ENCODE data around the gene PRMT7.

PRMT7 gene

DNA sequence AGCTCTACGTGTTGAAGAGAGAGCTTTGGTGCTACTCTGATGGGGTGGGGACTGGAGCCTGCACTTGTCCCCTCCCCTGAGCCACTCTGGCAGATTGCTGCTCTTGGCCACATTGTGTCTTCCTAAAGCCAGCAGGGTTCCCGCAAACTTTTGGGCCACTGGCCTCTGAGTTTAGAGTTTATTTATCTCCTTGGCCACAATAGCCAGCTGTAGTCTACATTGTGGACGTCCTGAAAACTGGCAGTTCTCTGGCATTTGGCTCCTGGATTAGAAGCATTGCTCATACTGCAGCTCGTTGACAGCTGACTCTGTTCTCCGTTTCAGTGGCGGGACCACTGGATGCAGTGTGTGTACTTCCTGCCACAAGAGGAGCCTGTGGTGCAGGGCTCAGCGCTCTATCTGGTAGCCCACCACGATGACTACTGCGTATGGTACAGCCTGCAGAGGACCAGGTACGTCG lies 34.6 kb downstream of the PRMT7 start:
- no peak for TF ChIP-seq Cebpa-rat (IDR thresholded peaks at IDR 0.05)
- Histone ChIP-seq H3K27me3 (no peaks in the 10 kb centered on the region), H3K4me1 (peaks cover 29 to 63% (median 55%) of the 10 kb centered on the region in 10 experiments), H3K4me3 (no peak overlapping the region), H3K27ac (peak overlapping the region in 1 of 11 experiments; percentile 20; a peak in 1 of 22 replicates), H3K9ac (0 out of 22 replicates have a peak overlapping the region, but pooled peaks of 2 of the 11 experiments have one; percentile 2), H4K20me1 (peaks cover 0 to 29% (median 14%) of the 10 kb centered on the region in 11 experiments; a peak in 14 of 22 replicates), H3K4me2 (peak overlapping the region in 9 of 11 experiments; percentile 11 to 84 (median 69); a peak in 14 of 22 replicates), H3K9me3 (replicated peaks in 1 of 11) (no peaks in the 10 kb centered on the region), H3K36me3 (peaks cover 53 to 93% (median 83%) of the 10 kb centered on the region in 11 experiments)

DNA sequence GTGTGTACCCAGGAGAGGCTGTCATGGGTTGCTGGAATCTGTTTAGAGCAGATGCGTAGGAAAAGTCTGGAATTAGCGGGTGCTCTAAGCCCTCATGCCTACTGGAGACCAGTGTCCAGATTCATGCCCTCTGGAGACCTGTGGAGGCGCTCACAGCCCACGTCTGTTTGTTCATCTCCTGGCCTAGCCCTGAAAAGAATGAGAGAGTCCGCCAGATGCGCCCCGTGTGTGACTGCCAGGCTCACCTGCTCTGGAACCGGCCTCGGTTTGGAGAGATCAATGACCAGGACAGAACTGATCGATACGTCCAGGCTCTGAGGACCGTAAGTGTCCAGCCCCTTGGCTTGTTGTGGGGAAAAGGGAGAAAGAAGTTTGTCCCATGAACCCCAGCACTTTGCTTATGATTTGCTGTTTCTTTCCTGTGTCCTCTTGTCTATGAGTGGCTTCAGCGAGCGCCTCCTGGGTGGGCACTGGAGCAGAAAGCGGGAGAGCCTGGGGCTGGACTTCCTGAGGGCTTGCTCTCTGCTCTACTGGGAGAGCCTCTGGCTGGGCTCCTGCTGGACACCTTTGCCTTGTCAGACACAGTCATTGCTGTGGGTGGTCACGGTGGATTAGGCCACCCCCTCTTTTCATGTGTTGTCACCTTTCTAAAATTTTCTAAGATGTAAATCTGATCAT lies 35.3 kb downstream of the PRMT7 start:
- H3K9ac ChIP-seq: peak overlapping the region in 4 of 11 experiments; percentile 2 to 27 (median 13); a peak in 2 of 22 replicates
- TF ChIP-seq Cebpa-rat (IDR thresholded peaks at IDR 0.05): no peak
- H3K4me3 ChIP-seq: no peak overlapping the region
- peaks cover 50 to 93% (median 83%) of the 10 kb centered on the region in 11 experiments for H3K36me3 ChIP-seq
- no peaks in the 10 kb centered on the region for H3K9me3 ChIP-seq (replicated peaks in 1 of 11)
- peak overlapping the region in 10 of 11 experiments; percentile 57 to 84 (median 74); a peak in 18 of 22 replicates for H3K4me2 ChIP-seq
- peaks cover 0 to 29% (median 14%) of the 10 kb centered on the region in 11 experiments; a peak in 14 of 22 replicates for H4K20me1 ChIP-seq
- H3K4me1 ChIP-seq: peaks cover 29 to 64% (median 61%) of the 10 kb centered on the region in 10 experiments
- H3K27ac ChIP-seq: peak overlapping the region in 3 of 11 experiments; percentile 18 to 44 (median 20); a peak in 5 of 22 replicates
- no peaks in the 10 kb centered on the region for H3K27me3 ChIP-seq

DNA sequence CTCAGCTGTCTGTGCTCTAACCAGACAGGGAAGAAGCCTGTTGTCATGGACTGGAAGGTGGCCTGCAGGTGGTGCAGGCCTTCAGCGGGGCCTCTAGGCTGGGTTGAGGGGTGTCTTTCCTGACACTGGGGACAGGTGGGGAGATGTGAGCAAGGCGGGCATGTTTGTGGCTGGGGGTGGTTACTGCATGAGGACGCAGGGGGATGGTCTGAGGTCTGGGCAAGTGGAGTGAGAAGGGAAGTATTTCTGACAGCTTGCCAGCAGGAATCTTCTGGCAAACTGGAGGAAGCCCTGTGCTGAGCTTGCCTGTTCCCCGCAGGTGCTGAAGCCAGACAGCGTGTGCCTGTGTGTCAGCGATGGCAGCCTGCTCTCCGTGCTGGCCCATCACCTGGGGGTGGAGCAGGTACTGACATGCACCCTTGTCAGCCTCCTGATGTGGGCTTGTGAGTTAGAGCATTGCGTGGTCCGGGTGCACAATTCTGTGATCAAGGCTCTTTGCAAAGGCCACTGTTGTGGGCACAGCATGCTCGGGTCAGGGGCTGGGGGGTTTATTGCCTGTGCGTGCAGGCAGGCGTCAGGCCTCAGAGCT lies 36.2 kb downstream of the PRMT7 start:
- peak overlapping the region; percentile 57 to 84 (median 77) for H3K4me2 ChIP-seq
- peak overlapping the region in 7 of 11 experiments; percentile 0 to 60 (median 14); a peak in 4 of 22 replicates for H3K9ac ChIP-seq

DNA sequence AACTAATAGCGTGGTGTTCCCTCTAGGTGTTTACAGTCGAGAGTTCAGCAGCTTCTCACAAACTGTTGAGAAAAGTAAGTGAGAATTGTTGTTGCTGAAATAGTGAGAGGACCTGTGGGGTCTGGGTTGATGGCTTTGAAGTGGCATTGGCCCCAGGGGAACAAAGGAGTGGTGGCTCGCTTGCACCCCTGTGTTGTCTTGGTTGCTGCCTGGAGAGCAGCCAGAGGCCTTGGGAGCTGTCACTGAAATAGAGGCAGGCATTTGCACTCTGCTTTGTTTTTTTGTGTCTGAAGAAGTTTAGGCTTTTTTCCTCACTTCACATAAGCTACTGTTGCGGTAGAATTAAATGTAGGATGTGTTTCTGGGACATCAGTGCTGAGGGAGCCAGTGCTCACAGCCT lies 36.8 kb downstream of the PRMT7 start:
- Histone ChIP-seq H3K9me3 (replicated peaks in 1 of 11) (no peaks in the 10 kb centered on the region), H3K9ac (peak overlapping the region in 6 of 11 experiments; percentile 0 to 60 (median 24); a peak in 6 of 22 replicates), H4K20me1 (peaks cover 0 to 40% (median 14%) of the 10 kb centered on the region in 11 experiments; a peak in 14 of 22 replicates), H3K27ac (peak overlapping the region in 4 of 11 experiments; percentile 1 to 48 (median 18); a peak in 4 of 22 replicates), H3K27me3 (no peaks in the 10 kb centered on the region), H3K36me3 (peaks cover 47 to 92% (median 77%) of the 10 kb centered on the region in 11 experiments), H3K4me2 (peak overlapping the region; percentile 57 to 84 (median 77)), H3K4me3 (no peak overlapping the region), H3K4me1 (peaks cover 29 to 75% (median 74%) of the 10 kb centered on the region in 10 experiments)
- no peak for TF ChIP-seq Cebpa-rat (IDR thresholded peaks at IDR 0.05)

More for the DNA sequence above, 36.2 kb downstream of the PRMT7 start:
- TF ChIP-seq Cebpa-rat (IDR thresholded peaks at IDR 0.05): no peak
- Histone ChIP-seq H3K9me3 (replicated peaks in 1 of 11) (no peaks in the 10 kb centered on the region), H3K4me3 (no peak overlapping the region), H3K4me1 (peaks cover 29 to 72% (median 69%) of the 10 kb centered on the region in 10 experiments), H3K36me3 (peaks cover 47 to 92% (median 77%) of the 10 kb centered on the region in 11 experiments), H3K27ac (peak overlapping the region in 5 of 11 experiments; percentile 1 to 48 (median 18); a peak in 4 of 22 replicates), H4K20me1 (peaks cover 0 to 36% (median 14%) of the 10 kb centered on the region in 11 experiments; a peak in 14 of 22 replicates), H3K27me3 (no peaks in the 10 kb centered on the region)

DNA sequence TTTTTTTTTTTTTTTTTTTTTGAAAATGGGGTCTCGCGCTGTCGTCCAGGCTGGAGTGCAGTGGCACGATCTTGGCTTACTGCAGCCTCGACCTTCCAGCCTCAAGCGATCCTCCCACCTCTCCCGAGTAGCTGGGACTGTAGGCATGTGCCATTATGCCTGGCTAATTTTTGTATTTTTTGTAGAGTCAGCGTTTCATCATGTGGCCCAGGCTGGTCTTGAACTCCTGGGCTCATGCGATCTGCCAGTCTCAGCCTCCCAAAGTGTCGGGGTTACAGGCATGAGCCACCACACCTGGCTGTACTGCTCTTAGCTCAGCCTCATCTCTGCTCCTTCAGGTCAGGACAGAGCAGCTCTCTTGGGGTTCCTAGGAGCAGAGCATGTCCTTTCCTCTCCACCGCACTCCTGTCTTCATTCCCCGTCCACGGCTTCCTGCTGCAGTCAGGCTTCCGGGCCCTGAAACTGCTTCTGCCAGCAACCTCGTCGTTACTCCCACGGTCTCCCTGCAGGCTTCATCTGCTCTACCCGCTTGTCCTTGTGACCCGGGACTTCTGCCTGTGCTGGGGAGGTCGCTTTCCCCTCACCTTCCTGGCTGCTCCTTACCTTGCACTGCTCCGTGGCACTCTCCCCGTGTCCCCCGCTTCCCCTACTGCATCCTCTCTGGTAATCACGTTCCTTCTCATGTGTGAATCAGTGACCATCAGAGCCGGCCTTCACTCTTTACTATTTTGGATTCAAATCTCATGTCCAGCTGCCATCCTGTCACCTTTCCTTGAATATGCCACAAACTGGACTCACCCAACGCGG lies 38.0 kb downstream of the PRMT7 start:
- Histone ChIP-seq H3K4me1 (peaks cover 29 to 80% (median 74%) of the 10 kb centered on the region in 10 experiments), H3K4me2 (peak overlapping the region; percentile 57 to 84 (median 77)), H3K36me3 (peaks cover 47 to 92% (median 77%) of the 10 kb centered on the region in 11 experiments), H3K4me3 (no peak overlapping the region), H3K9me3 (replicated peaks in 1 of 11) (no peaks in the 10 kb centered on the region), H4K20me1 (peaks cover 0 to 50% (median 14%) of the 10 kb centered on the region in 11 experiments; a peak in 14 of 22 replicates), H3K27ac (peak overlapping the region in 3 of 11 experiments; percentile 18 to 48 (median 36); a peak in 9 of 22 replicates), H3K27me3 (0 out of 22 replicates have a peak, but pooled peaks cover 0 to 6% (median 0%) of the 10 kb centered on the region in 11 experiments), H3K9ac (peak overlapping the region in 3 of 11 experiments; percentile 9 to 42 (median 29); a peak in 5 of 22 replicates)
- TF ChIP-seq Cebpa-rat (IDR thresholded peaks at IDR 0.05): no peak

DNA sequence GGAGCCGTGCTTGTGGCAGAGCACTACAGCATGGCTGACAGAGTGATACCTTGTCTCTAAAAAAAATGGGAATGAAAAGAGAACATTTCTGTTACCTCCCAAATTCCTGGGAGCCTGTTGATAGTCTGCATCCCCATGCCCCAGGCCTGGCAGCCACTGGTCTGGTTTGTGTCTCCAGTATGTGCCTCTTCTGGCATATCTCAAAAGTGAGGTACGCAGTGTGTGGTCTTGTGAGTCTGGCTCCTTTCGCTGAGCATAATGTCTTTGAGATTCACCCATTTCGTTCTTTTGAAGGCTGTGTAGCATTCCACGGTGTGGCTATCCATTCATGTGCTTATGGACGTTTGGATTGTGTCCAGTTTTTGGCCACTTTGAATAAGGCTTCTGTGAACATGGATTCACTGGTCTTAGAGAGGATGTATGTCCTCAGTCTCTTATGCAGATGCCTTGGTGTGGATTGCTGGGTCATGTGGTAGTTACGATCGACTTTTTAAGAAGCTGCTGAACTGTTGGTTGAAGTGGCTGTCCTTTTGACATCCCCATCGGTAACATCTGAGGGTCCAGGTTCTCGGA lies 39.1 kb downstream of the PRMT7 start:
- no peak overlapping the region for H3K9ac ChIP-seq
- H3K4me2 ChIP-seq: peak overlapping the region in 9 of 11 experiments; percentile 57 to 84 (median 70); a peak in 17 of 22 replicates
- peaks cover 0 to 61% (median 15%) of the 10 kb centered on the region in 11 experiments; a peak in 14 of 22 replicates for H4K20me1 ChIP-seq
- H3K4me3 ChIP-seq: no peak overlapping the region
- peaks cover 55 to 92% (median 83%) of the 10 kb centered on the region in 11 experiments for H3K36me3 ChIP-seq
- 0 out of 22 replicates have a peak overlapping the region, but pooled peaks of 2 of the 11 experiments have one; percentile 18 to 48 for H3K27ac ChIP-seq
- peaks cover 29 to 84% (median 78%) of the 10 kb centered on the region in 10 experiments for H3K4me1 ChIP-seq
- H3K9me3 ChIP-seq (replicated peaks in 1 of 11): no peaks in the 10 kb centered on the region
- H3K27me3 ChIP-seq: peaks cover 0 to 15% (median 0%) of the 10 kb centered on the region in 11 experiments; a peak in 3 of 22 replicates
- no peak for TF ChIP-seq Cebpa-rat (IDR thresholded peaks at IDR 0.05)

DNA sequence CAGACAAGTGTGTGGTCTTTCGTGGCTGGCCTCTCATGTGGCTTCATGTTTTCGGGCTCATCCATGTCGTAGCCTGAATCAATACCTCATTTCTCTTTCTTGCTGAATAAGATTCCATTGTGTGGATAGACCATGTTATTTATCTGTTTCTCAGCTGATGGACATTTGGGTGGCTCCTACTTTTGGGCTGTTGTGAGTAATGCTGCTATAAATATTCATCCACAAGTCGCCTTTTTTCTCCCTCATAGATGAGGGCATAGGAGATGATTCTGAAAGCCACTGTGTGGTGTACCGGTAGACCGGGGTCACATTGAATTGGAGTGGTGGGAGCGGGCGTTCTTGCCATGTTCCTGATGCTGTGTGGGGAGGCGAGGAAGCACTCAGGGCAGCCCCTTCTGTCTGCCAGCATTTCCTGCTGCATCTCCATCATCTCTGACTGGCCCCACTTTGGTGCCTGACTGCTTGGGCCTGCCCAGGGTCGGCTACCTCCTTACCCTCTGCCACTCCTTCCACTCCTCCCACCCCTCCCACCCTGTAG lies 40.1 kb downstream of the PRMT7 start:
- peak overlapping the region in 8 of 11 experiments; percentile 1 to 49 (median 30); a peak in 11 of 22 replicates for H3K4me2 ChIP-seq

More for the DNA sequence above, 40.1 kb downstream of the PRMT7 start:
- no peaks in the 10 kb centered on the region for H3K9me3 ChIP-seq (replicated peaks in 1 of 11)
- peaks cover 0 to 62% (median 17%) of the 10 kb centered on the region in 11 experiments; a peak in 14 of 22 replicates for H4K20me1 ChIP-seq
- peaks cover 53 to 92% (median 76%) of the 10 kb centered on the region in 11 experiments for H3K36me3 ChIP-seq
- no peak for TF ChIP-seq Cebpa-rat (IDR thresholded peaks at IDR 0.05)
- H3K4me1 ChIP-seq: peaks cover 38 to 84% (median 78%) of the 10 kb centered on the region in 10 experiments
- no peak overlapping the region for H3K4me3 ChIP-seq
- H3K9ac ChIP-seq: no peak overlapping the region
- peaks cover 0 to 25% (median 0%) of the 10 kb centered on the region in 11 experiments; a peak in 4 of 22 replicates for H3K27me3 ChIP-seq
- 0 out of 22 replicates have a peak overlapping the region, but pooled peaks of 1 of the 11 experiments have one; percentile 7 for H3K27ac ChIP-seq
